ENCODE data around the gene SEC14L3. TPM values are rescaled to one million over a fixed set of nuclear protein-coding genes. Genes with fewer than 3 reads are reported as not detected.
"Not testable (repeated sequence)": the region's sequence is repeated elsewhere in the genome, so short reads cannot be mapped to it uniquely, and the experiment has no call there.

The SEC14L3 gene
- total RNA-seq, 2 donors from 2014 or later, result not detected

- 76 to 78% methylated on average over 4 of the region's 4 CpGs for WGBS, 2 donors
- Histone ChIP-seq H3K9me3 (no peaks in the 10 kb centered on the region), H3K36me3 (replicated peaks in 1 of 2; ENCODE audit: insufficient read depth in 1 of 2, low read depth in 2 of 2) (no peaks in the 10 kb centered on the region), H3K27me3 (no peaks in the 10 kb centered on the region), H3K4me3 (no peak overlapping the region), H3K27ac (no peak overlapping the region), H3K4me1 (no peaks in the 10 kb centered on the region)
- DNase-seq (no peak), ATAC-seq (no peak)
- TF ChIP-seq POLR2A (IDR thresholded peaks at IDR 0.05), result no peak
- TF ChIP-seq, protein P1, sequence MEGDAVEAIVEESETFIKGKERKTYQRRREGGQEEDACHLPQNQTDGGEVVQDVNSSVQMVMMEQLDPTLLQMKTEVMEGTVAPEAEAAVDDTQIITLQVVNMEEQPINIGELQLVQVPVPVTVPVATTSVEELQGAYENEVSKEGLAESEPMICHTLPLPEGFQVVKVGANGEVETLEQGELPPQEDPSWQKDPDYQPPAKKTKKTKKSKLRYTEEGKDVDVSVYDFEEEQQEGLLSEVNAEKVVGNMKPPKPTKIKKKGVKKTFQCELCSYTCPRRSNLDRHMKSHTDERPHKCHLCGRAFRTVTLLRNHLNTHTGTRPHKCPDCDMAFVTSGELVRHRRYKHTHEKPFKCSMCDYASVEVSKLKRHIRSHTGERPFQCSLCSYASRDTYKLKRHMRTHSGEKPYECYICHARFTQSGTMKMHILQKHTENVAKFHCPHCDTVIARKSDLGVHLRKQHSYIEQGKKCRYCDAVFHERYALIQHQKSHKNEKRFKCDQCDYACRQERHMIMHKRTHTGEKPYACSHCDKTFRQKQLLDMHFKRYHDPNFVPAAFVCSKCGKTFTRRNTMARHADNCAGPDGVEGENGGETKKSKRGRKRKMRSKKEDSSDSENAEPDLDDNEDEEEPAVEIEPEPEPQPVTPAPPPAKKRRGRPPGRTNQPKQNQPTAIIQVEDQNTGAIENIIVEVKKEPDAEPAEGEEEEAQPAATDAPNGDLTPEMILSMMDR (IDR thresholded peaks at IDR 0.05), result no peak
- intact Hi-C loops (cut with DNase I), result no loop called here
Measured at GRCh38 chr22:30472994-30473720, 1.3 kb upstream of the SEC14L3 start.

DNA sequence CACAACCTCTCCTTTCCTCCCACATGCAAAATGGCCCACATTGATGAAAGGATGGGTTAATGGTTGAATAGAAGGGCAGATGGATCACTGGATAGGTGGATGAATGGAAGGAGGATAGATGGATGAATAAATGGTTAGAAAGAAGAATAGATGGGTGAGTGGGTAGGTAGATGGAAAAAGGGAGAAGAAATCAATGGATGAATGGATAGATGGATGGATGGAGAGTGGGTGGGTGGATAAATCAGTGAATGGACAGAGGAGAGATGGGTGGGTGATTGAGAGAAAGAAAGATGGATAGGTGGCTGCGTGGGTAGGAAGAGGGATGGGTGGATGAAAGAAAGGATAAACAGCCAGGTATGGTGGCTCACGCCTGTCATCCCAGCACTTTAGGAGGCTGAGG is 1.2 kb downstream of the SEC14L3 start:
- Histone ChIP-seq H3K4me1 (no peaks in the 10 kb centered on the region), H3K36me3 (replicated peaks in 1 of 2; ENCODE audit: insufficient read depth in 1 of 2, low read depth in 2 of 2) (no peaks in the 10 kb centered on the region), H3K27me3 (no peaks in the 10 kb centered on the region), H3K9me3 (no peaks in the 10 kb centered on the region), H3K27ac (no peak overlapping the region), H3K4me3 (no peak overlapping the region)
- DNase-seq, result no peak
- intact Hi-C loops (cut with DNase I), result no loop called here
- 82 to 83% methylated on average over 2 of the region's 2 CpGs for WGBS, 2 donors
- ATAC-seq, result no peak
- TF ChIP-seq, protein P1 (IDR thresholded peaks at IDR 0.05), result no peak
- no peak for TF ChIP-seq POLR2A (IDR thresholded peaks at IDR 0.05)

GRCh38 chr22:30469165-30469564 is 2.7 kb downstream of the SEC14L3 start:
- no peak for TF ChIP-seq POLR2A (IDR thresholded peaks at IDR 0.05)
- TF ChIP-seq, protein P1 (IDR thresholded peaks at IDR 0.05), result no peak
- intact Hi-C loops (cut with DNase I), result no loop called here
- H3K27ac ChIP-seq, result no peak overlapping the region
- no peak overlapping the region for H3K4me3 ChIP-seq
- no peak for DNase-seq
- no peaks in the 10 kb centered on the region for H3K36me3 ChIP-seq (replicated peaks in 1 of 2; ENCODE audit: insufficient read depth in 1 of 2, low read depth in 2 of 2)
- no peaks in the 10 kb centered on the region for H3K27me3 ChIP-seq
- 42 to 58% methylated on average over 2 of the region's 2 CpGs for WGBS, 2 donors
- H3K4me1 ChIP-seq, result no peaks in the 10 kb centered on the region
- H3K9me3 ChIP-seq, result no peaks in the 10 kb centered on the region
- no peak for ATAC-seq

DNA sequence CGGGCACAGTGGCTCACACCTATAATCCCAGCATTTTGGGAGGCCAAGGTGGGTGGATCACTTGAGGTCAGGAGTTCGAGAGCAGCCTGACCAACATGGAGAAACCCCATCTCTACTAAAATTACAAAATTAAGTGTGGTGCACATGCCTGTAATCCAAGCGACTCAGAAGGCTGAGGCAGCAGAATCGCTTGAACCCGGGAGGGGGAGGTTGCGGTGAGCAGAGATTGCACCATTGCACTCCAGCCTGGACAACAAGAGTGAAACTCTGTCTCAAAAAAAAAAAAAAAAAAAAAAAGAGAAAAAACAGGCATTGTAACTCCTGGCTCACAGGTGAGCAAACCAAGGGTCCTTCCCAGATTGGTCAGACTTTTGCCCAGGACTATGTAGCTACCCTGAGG is 11.3 kb downstream of the SEC14L3 start:
- H3K4me3 ChIP-seq; intact Hi-C loops (cut with DNase I); ATAC-seq; DNase-seq; H3K27ac ChIP-seq; H3K36me3 ChIP-seq (replicated peaks in 1 of 2; ENCODE audit: insufficient read depth in 1 of 2, low read depth in 2 of 2); H3K4me1 ChIP-seq; H3K27me3 ChIP-seq; H3K9me3 ChIP-seq: not testable (repeated sequence)
- WGBS, 2 donors, result 80 to 85% methylated on average over 5 to 6 of the region's 6 CpGs

DNA sequence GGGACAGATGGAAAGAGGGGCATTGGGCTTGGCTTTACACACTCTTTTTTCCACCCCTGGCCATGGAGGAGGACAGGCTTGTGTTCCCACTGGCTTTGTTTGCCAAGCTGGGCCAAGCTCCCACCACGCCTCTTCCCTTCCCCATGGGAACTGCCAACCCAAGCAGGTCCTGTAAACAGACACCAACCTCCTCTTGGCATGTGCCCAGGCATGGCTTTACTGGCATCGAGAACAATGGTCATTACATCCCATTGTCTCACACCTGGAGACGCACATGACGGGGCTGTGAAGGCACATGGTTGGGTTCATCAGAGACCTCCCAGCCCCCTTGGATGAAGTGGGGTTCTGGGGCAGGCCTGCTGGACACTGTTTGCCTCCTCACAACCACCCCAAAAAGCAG is 11.7 kb downstream of the SEC14L3 start:
- no peak for ATAC-seq
- Histone ChIP-seq H3K4me1 (peaks cover 8% of the 10 kb centered on the region), H3K4me3 (no peak overlapping the region), H3K27me3 (no peaks in the 10 kb centered on the region), H3K36me3 (replicated peaks in 1 of 2; ENCODE audit: insufficient read depth in 1 of 2, low read depth in 2 of 2) (no peaks in the 10 kb centered on the region), H3K9me3 (no peaks in the 10 kb centered on the region), H3K27ac (no peak overlapping the region)
- peak in 3 of 4 donors; percentile 16 to 52 (median 48) for DNase-seq
- TF ChIP-seq, protein P1 (IDR thresholded peaks at IDR 0.05), result no peak
- no peak for TF ChIP-seq POLR2A (IDR thresholded peaks at IDR 0.05)
- WGBS, 2 donors, result 46% methylated on average over 4 of the region's 4 CpGs; no CpG with 5 or more reads in 1 of the 2 donors
- intact Hi-C loops (cut with DNase I), result no loop called here
